NCI-H2196 (cell line): Measurements from ENCODE around the gene NIPAL3.

ENCODE experiments used
- DNase-seq: peaks from one replicate; lab custom pipeline; 2025; ENCODE audit not compliant: unreplicated experiment; lab: John Stamatoyannopoulos, UW

NIPAL3 gene

GRCh38 chr1:24390924-24391782 is 24.4 kb upstream of the NIPAL3 start:
- DNase-seq = peak; percentile 76

- peak; percentile 72 for DNase-seq
These were observed 23.6 kb upstream of the NIPAL3 start for GRCh38 chr1:24391882-24392603.

- no peak for DNase-seq
These were observed 23.0 kb upstream of the NIPAL3 start for GRCh38 chr1:24392604-24392946.

GRCh38 chr1:24392982-24393650 is 22.5 kb upstream of the NIPAL3 start:
- no peak for DNase-seq

- DNase-seq = no peak
These were observed 21.7 kb upstream of the NIPAL3 start for GRCh38 chr1:24393892-24394291.

GRCh38 chr1:24400065-24400464 is 15.5 kb upstream of the NIPAL3 start:
- no peak for DNase-seq

- no peak for DNase-seq
These were observed 11.8 kb upstream of the NIPAL3 start for GRCh38 chr1:24403806-24404205.

GRCh38 chr1:24406788-24407187 is 8.8 kb upstream of the NIPAL3 start:
- DNase-seq = no peak

GRCh38 chr1:24409535-24409934 is 6.1 kb upstream of the NIPAL3 start:
- DNase-seq = no peak

GRCh38 chr1:24410750-24411149 is 4.9 kb upstream of the NIPAL3 start:
- DNase-seq = no peak

GRCh38 chr1:24411963-24412362 is 3.6 kb upstream of the NIPAL3 start:
- no peak for DNase-seq

GRCh38 chr1:24412408-24412807 is 3.2 kb upstream of the NIPAL3 start:
- DNase-seq = no peak

GRCh38 chr1:24413350-24414163 is 2.0 kb upstream of the NIPAL3 start, which contains the start of gene STPG1:
TSS of gene STPG1 (minus strand) at chr1:24413782. CDS start at chr1:24401388, 12,394 bp downstream.
- peak; percentile 93 for DNase-seq

- no peak for DNase-seq
These were observed 748 bp upstream of the NIPAL3 start for GRCh38 chr1:24414775-24415333.

- no peak for DNase-seq
These were observed 486 bp downstream of the NIPAL3 start for GRCh38 chr1:24415910-24416665.

GRCh38 chr1:24416666-24417391 is 1.2 kb downstream of the NIPAL3 start:
- no peak for DNase-seq

- DNase-seq = no peak
These were observed 2.1 kb downstream of the NIPAL3 start for GRCh38 chr1:24417681-24418080.

GRCh38 chr1:24418898-24419628 is 3.5 kb downstream of the NIPAL3 start:
- DNase-seq = peak; percentile 80

GRCh38 chr1:24420547-24420946 is 4.9 kb downstream of the NIPAL3 start:
- no peak for DNase-seq
